GM21515 (cell line): Measurements from ENCODE around the gene CTRB1.

Experiments
- ATAC-seq: cut with Tn5 transposase; IDR thresholded peaks from one replicate; pipeline ENCODE4 v1.9.1; 2021; ENCODE audit not compliant: unreplicated experiment

CTRB1 gene

GRCh38 chr16:75218256-75219076 lies at the start of gene CTRB1:
CTRB1 (plus strand) TSS chr16:75218988; CDS start chr16:75219008, 20 bp downstream.
- ATAC-seq: peak; percentile 68

DNA sequence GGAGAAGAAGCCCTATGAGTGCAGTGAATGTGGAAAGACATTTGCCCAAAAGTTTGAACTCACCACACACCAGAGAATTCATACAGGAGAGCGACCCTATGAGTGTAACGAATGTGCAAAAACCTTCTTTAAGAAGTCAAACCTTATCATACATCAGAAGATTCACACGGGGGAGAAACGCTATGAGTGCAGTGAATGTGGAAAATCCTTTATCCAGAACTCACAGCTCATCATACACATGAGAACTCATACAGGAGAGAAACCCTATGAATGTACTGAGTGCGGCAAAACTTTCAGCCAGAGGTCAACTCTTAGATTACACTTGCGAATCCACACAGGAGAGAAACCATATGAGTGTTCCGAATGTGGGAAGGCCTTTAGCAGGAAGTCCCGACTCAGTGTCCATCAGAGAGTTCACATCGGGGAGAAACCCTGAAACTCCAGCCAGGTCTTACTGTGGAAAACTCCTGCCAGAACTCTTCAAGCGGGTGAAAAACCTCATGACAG lies 48.8 kb upstream of the CTRB1 start:
- ATAC-seq: no peak

DNA sequence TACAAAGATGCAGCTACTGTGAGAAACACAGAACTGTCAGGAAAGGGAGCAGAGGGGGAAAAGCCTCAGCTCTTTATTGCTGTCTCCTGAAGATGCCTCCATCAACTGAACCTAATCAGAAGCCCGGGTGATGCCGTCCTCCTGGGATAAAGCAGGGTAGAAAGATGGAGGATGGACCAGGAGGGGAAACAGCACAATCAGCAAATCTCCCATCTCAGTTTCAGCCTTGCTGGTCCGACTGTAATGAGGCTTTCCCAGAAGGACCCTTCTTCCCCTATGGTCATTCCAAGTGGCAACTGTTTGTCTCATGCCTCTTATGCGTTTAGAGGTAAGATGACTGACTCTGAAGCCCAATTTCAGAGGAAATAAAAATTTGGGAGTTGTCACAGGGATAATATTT lies 46.2 kb upstream of the CTRB1 start:
- ATAC-seq: no peak

DNA sequence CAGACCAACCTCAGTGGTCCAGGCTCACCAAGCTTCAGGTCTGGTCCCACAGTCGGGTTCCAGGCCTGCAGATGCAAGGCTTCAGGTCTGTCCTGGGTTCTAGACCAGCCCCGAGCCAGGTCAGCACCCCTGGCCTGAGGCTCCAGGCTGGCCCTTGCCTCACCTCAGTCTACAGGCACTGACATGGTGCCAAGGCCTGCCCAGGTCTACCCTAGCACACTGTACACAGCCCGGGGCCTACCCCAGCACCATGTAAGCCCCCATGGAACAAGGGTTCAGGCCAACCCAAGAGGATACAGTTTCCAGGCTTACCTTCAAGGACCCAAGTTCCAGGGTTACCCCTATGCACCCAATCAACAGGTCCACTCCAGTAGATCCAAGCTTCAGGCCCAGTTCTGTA lies 43.7 kb upstream of the CTRB1 start:
- ATAC-seq: no peak

GRCh38 chr16:75176926-75177325 lies 41.9 kb upstream of the CTRB1 start:
- ATAC-seq: no peak

- ATAC-seq: no peak
Observed at GRCh38 chr16:75179208-75179607, 39.6 kb upstream of the CTRB1 start.

DNA sequence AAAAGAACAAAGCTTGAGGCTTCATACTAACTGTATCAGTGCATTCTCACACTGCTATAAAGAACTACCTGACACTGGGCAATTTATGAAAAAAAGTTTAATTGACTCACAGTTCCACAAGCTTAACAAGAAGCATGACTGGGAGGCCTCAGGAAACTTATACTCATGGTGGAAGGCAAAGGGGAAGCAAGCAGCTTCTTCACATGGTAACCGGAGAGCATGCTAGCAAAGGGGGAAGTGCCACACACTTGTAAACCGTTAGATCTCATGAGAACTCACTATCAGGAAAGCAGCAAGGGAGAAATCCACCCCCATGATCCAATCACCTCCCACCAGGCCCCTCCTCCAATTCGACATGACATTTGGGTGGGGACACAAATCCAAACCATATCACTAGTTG lies 37.2 kb upstream of the CTRB1 start:
- no peak for ATAC-seq

DNA sequence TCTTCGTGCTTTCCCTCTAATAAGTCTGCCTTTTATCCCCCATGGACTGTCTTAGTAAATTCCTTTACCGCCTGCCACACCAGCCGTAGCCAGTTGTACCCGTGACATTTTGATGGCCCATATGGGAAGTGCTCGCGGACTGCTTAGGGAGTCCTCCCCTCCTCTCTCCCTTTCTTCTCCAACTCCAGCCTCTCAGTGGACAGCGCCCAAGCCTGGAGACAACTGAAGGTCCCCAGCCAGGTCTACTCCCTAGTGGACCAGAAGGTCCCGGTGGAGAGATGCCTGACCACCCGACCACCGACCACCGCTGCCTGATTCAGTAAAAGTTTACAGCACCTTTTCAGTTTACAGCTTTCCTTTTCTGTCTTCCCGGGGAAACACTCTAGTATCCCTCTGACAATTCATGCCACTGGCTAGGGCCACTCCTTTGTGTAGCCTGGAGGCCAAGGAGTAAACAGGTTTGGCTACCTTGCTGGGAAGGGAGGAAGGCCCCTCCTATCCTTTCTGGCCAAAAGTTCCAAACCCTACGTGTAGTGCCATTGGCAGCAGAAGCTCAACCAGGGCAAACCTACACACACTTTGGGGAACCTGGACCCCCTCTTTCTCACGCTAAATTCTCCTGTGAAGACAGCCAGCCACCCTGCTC lies 29.8 kb upstream of the CTRB1 start:
- ATAC-seq: no peak

DNA sequence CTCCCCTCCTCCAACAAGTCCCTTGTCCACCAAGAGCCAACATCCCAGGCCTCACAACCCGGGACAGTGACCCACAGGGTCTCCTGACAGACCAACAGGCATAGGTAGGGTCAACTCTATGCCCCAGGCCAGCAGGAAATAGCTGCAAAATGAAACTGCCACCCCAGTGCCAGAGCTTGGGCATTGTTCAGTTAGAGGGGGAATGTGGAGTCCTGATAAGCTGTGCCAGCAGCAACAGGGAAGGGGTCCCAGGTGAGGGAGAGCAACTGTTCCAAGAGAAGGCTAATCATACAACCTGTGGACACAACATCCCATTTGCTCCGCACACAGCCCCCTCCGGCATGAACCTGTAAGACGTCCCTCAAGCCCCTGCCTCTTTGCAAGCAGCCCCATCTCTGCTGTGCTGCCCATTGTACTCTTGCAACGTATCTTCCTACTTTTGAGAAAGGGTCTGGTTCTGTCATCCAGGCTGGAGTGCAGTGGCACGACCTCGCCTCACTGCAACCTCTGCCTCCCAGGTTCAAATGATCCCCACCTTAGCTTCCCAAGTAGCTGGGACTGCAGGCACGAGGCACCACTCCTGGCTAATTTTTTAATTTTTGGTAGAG lies 29.0 kb upstream of the CTRB1 start:
- ATAC-seq: no peak

- no peak for ATAC-seq
Observed at GRCh38 chr16:75192606-75193264, 26.1 kb upstream of the CTRB1 start.

DNA sequence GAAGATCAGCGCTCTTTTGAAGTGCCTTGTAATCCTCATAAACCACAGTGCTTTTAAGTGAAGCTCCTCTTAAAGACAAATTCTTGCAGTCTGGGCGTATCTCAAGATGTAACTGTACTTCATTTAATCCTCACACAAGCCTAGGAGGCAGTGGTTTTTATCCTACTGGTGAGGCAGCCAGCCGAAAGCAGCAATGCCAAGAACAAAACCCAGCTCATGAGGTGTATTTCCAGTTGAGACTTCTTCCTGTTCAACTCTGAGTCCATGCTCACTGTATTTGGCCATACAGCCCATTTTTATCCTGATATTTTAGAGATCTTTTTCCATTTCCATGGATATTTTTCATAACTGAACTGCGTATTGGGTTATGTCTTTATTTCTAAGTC lies 25.5 kb upstream of the CTRB1 start:
- ATAC-seq: no peak

DNA sequence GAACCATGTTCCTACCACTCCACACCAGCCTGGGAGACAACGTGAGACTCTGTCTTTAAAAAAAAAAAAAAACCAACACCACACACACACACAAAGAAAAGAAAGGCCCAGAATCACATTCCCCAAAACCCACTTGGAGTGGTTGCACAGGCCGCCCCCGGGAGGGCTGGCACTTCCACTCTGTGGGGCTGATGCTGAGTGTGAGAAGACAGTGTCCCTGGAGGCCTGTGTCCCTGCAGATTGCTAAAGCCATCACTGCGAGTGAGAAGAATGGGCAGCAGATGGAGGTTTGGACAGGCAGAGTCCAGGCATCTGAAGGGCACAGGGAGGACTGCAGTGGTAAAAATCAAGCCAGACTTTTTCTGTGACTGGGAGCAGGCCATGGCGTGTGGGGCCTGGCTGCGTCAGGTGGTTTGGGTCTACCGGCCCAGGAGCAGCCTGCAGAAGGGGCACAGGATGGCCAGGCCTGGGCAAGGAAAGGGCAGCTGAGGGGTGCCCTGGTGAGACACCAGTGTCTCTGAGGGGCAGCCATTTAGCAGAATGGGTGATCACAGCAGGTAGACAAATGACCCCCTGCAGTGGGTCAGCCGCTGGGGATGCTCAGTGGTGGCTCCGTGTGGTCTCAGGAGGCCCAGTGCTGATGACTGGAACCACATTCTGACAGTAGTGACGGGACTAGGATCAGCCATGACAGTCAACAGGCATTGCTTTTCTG lies 24.9 kb upstream of the CTRB1 start:
- no peak for ATAC-seq

DNA sequence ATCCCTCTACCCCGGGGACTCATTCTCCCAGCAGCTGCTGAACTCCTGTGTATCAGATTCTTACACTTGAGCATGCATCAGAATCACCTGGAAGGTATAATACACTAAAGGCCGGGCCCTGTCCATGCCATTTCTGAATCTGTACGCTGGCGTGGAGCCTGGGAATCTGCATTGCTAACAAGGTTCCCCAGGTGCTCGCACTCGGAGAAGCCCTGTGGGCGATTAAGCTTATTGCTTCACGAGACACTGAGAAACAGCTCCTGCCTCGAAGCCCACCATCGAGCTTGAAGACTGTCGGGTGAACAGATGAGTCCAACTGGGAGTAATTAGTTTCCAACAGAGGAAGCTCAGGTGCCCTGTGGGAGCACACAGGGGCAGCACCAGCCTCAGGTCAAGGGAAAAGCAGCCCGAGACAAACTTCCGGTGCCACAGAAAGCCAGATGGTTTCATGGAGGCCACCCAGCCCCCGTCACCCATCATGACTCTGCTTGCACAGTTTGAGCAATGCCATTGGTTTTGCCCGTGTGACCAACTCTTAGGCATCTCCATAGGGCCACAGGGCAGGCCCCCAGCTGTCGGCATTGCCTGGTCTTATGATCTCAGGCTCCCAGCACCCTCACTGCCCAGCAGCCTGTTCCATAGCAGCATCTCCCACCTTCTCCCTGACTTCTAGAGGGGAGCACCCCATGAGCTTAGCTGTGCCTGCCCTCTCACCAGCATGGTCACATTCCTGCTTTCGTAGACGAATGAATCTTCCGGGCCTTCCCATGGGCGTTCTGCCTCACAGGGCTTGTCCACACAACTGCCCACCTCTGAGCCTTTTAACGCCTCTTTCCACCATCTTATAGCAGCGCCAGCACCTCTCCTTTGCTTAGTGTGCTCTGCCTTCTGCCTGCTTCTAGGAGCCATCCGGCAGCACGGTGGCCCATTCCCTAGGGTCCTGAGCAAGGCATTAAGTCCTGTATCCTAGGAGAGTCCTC lies 22.7 kb upstream of the CTRB1 start:
- no peak for ATAC-seq

- ATAC-seq: no peak
Observed at GRCh38 chr16:75196836-75197235, 22.0 kb upstream of the CTRB1 start.

- ATAC-seq: no peak
Observed at GRCh38 chr16:75197522-75198134, 21.2 kb upstream of the CTRB1 start.

DNA sequence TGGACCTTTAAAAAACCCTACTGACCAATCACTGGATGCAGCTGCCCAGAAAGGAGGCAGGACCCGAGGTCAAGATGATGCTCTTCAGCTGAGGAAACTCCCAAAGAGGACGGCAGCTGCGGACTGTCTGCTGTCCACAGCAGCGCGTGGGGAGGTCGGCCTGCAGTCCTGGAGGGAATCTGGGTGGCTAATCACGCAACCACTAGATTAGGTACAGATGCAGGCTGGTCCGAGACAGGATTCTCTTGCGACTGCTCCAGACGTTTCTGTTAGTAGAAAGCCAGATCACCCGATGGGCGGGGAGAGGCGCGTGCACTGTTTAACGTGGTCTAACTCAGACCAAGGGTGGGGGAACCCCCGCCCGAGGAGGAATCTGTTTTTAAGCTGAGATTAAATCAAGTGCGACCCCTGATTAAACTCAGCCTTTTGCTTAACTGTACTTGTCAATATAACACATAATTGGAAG lies 20.6 kb upstream of the CTRB1 start:
- ATAC-seq: no peak

DNA sequence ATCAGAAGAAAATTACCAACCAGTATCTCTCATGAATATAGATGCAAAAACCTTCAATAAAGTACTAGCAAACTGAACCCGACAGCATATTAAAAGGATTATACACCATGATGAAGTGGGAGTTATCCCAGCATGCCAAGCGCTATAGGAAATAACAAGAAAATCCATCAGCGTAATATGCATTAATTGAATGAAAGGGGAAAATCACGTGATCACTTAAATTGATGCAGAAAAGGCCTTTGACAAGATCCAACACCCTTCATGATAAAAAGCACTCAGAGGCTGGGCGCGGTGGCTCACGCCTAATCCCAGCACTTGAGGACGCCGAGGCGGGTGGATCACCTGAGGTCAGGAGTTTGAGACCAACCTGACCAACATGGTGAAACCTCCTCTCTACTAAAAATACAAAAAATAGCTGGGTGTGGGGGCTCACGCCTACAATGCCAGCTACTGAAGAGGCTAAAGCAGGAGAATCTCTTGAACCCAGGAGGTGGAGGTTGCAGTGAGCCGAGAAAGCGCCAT lies 16.7 kb upstream of the CTRB1 start:
- no peak for ATAC-seq

DNA sequence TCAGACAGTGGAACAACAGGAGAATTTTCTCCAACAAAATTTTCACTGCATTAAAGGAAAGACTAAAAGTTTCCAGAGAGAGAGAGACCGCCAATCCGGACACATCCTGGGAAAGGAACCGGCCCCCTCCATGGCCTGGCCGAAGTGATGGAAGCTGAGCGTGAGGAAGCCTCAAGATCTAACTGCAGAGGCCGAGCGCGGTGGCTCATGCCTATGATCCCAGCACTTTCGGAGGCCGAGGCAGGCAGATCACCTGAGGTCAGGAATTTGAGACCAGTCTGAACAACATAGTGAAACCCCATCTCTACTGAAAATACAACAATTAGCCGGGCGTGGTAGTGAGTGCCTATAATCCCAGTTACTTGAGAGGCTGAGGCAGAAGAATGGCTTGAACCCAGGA lies 15.7 kb upstream of the CTRB1 start:
- ATAC-seq: no peak
